ENCODE results near the gene ZNF277. TPM values are rescaled to one million over a fixed set of nuclear protein-coding genes. Genes with fewer than 3 reads are reported as not detected.

ZNF277 gene
- total RNA-seq, 1 experiment from 2014 or later: 13.1 TPM

GRCh38 chr7:112197322-112197721 is 9.2 kb upstream of the ZNF277 start:
- no peak overlapping the region for H2BK5ac ChIP-seq (ENCODE audit: insufficient read length, low read length)
- H3K27me3 ChIP-seq (ENCODE audit: insufficient read depth, low read length): no peaks in the 10 kb centered on the region
- H3K18ac ChIP-seq (ENCODE audit: insufficient read length, low read depth, low read length): no peak overlapping the region
- H3K4ac ChIP-seq (ENCODE audit: low read depth, low read length): no peak overlapping the region
- H3K23ac ChIP-seq (ENCODE audit: insufficient read length, low read depth, low read length): no peak overlapping the region
- H3K4me2 ChIP-seq (ENCODE audit: insufficient read depth, insufficient read length, low read length): no peak overlapping the region
- DNase-seq: no peak
- no peak overlapping the region for H2BK120ac ChIP-seq (ENCODE audit: low read depth, low read length, poor library complexity, severe bottlenecking)
- Mint-ChIP-seq H3K4me3 (no peak overlapping the region), H3K36me3 (ENCODE audit: insufficient read depth in 1 of 3, low read depth in 3 of 3) (no peaks in the 10 kb centered on the region), H3K27me3 (ENCODE audit: low read depth) (peaks cover 2% of the 10 kb centered on the region; the same call in 1 of the 2 replicates), H3K27ac (no peak overlapping the region), H3K9me3 (no peaks in the 10 kb centered on the region), H3K4me1 (peaks cover 0 to 4% of the 10 kb centered on the region in 2 experiments; a peak in 1 of 4 replicates)
- H3T11ph ChIP-seq (ENCODE audit: low read length): no peak overlapping the region
- H3K9ac ChIP-seq (ENCODE audit: extremely low read depth, insufficient read length, low read length): no peak overlapping the region
- no peak overlapping the region for H4K91ac ChIP-seq (ENCODE audit: insufficient read length, low read depth, low read length)
- no peak overlapping the region for H2BK15ac ChIP-seq (ENCODE audit: low read depth, low read length)
- H3K79me2 ChIP-seq (ENCODE audit: insufficient read depth, low read length): peaks cover 12% of the 10 kb centered on the region; the same call in 1 of the 2 replicates
- H4K8ac ChIP-seq (replicated peaks; ENCODE audit: insufficient read length, low read depth, low read length): no peak overlapping the region
- H4K20me1 ChIP-seq (ENCODE audit: control insufficient read depth, insufficient read depth, insufficient read length): no peaks in the 10 kb centered on the region
- H3K14ac ChIP-seq (ENCODE audit: insufficient read depth, low read length): no peak overlapping the region
- H4K5ac ChIP-seq (ENCODE audit: insufficient read length, low read depth, low read length): no peak overlapping the region
- peaks cover 3% of the 10 kb centered on the region; the same call in 1 of the 2 replicates for H3K4me1 ChIP-seq (ENCODE audit: insufficient read depth, low read length)
- no peaks in the 10 kb centered on the region for H3K79me1 ChIP-seq (ENCODE audit: insufficient read depth, low read depth, low read length, poor library complexity, severe bottlenecking)
- H3K27ac ChIP-seq (ENCODE audit: insufficient read length, low read depth, low read length): no peak overlapping the region
- H2BK12ac ChIP-seq (ENCODE audit: insufficient read length, low read depth, low read length): no peak overlapping the region
- no peak overlapping the region for H3K56ac ChIP-seq (ENCODE audit: insufficient read length, low read depth, low read length)
- no peak overlapping the region for H2AK5ac ChIP-seq (ENCODE audit: insufficient read length, low read length)
- no peak overlapping the region for H2BK20ac ChIP-seq (ENCODE audit: low read depth, low read length, poor library complexity, severe bottlenecking)
- H3K23me2 ChIP-seq (ENCODE audit: insufficient read length, low read depth, low read length, poor library complexity, severe bottlenecking): no peaks in the 10 kb centered on the region
- TF ChIP-seq CTCF (conservative IDR thresholded peaks at IDR 0.05): no peak
- H3K9me3 ChIP-seq (ENCODE audit: control insufficient read depth, low read depth, low read length): no peaks in the 10 kb centered on the region
- no peak overlapping the region for H2AFZ ChIP-seq (ENCODE audit: low read length)
- WGBS (ENCODE audit: extremely low coverage, insufficient read length, low lambda C conversion rate): no CpG with 5 or more reads among the region's 6 CpGs

Measured in H9 (cell line).